SU-DHL-6 (cell line): Measurements from ENCODE around the gene GRIK3.
"Not testable (repeated sequence)": the region's sequence is repeated elsewhere in the genome, so short reads cannot be mapped to it uniquely, and the experiment has no call there.

Source experiments
- H2AFZ ChIP-seq: fragments of 200-600 bp; sonication (generic); 2 replicates; pipeline ENCODE4 v1.6.1; 2014; ENCODE audit warnings: low read depth, mild to moderate bottlenecking, moderate library complexity, mixed read lengths, antibody characterized with exemption, low read length; ENCODE audit not compliant: severe bottlenecking
- H3F3A ChIP-seq: fragments of 200-600 bp; shearing (Covaris generic); 2 replicates; pipeline ENCODE4 v1.6.0; 2016; ENCODE audit warnings: antibody characterized with exemption, mild to moderate bottlenecking; ENCODE audit not compliant: insufficient read depth
- H3K27ac ChIP-seq: fragments of 200-600 bp; sonication (generic); 2 replicates; pipeline ENCODE4 v1.5.1; 2016; ENCODE audit warnings: low read depth, mild to moderate bottlenecking, low read length, moderate library complexity, mixed read lengths
- H3K27me3 ChIP-seq: fragments of 200-600 bp; sonication (generic), shearing (Covaris generic); 2 replicates; pipeline ENCODE4 v1.6.0; 2014; ENCODE audit warnings: mild to moderate bottlenecking, low read length
- H3K36me3 ChIP-seq: fragments of 200-600 bp; sonication (generic); 2 replicates; pipeline ENCODE4 v1.6.1; 2014; ENCODE audit warnings: mild to moderate bottlenecking, low read length, mixed read lengths
- H3K4me2 ChIP-seq: fragments of 300-600, 200-600 bp; shearing (Covaris generic), sonication (generic); 2 replicates; pipeline ENCODE4 v1.6.0; 2014; ENCODE audit warnings: low read length, low read depth, mild to moderate bottlenecking; ENCODE audit not compliant: poor library complexity, severe bottlenecking
- H3K4me3 ChIP-seq: fragments of 200-600 bp; sonication (generic); 2 replicates; pipeline ENCODE4 v1.5.1; 2014; ENCODE audit warnings: antibody characterized with exemption, low read length, mild to moderate bottlenecking, mixed read lengths; ENCODE audit not compliant: insufficient read depth, poor library complexity, severe bottlenecking
- H3K79me2 ChIP-seq: fragments of 200-600 bp; sonication (generic); 2 replicates; pipeline ENCODE4 v1.6.1; 2014; ENCODE audit warnings: mild to moderate bottlenecking, low read length, moderate library complexity; ENCODE audit not compliant: insufficient read depth
- H3K9ac ChIP-seq: fragments of 200-600 bp; sonication (generic); 2 replicates; pipeline ENCODE4 v1.7.0; 2014; ENCODE audit warnings: mild to moderate bottlenecking, low read length
- H3K9me2 ChIP-seq: fragments of 200-600 bp; sonication (generic); replicated peaks from 2 replicates; pipeline ENCODE4 v1.6.1; 2014; ENCODE audit warnings: low read length; ENCODE audit not compliant: insufficient read depth
- H3K9me3 ChIP-seq: fragments of 200-600 bp; sonication (generic); 2 replicates; pipeline ENCODE4 v1.6.1; 2014; ENCODE audit warnings: low read length, mixed read lengths; ENCODE audit not compliant: insufficient read depth
- H4K20me1 ChIP-seq: fragments of 200-600 bp; sonication (generic); 2 replicates; pipeline ENCODE4 v1.6.1; 2014; ENCODE audit warnings: low read depth, mild to moderate bottlenecking, antibody characterized with exemption, low read length, moderate library complexity, mixed read lengths
- EZH2phosphoT487 ChIP-seq: fragments of 200-600 bp; sonication (generic), shearing (Covaris generic); conservative IDR thresholded peaks from 2 replicates; pipeline ENCODE4 v1.6.1; 2018; ENCODE audit warnings: mild to moderate bottlenecking, antibody characterized with exemption, low read length, moderate library complexity, mixed read lengths
- TF ChIP-seq, protein P1 (sequence below): fragments of 200-600 bp; sonication (generic); IDR thresholded peaks from one replicate; pipeline ENCODE4 v1.5.1; 2017; ENCODE audit warnings: antibody characterized with exemption, mild to moderate bottlenecking, low read length, moderate library complexity; ENCODE audit not compliant: insufficient read depth, poor library complexity, severe bottlenecking

GRIK3 gene

DNA sequence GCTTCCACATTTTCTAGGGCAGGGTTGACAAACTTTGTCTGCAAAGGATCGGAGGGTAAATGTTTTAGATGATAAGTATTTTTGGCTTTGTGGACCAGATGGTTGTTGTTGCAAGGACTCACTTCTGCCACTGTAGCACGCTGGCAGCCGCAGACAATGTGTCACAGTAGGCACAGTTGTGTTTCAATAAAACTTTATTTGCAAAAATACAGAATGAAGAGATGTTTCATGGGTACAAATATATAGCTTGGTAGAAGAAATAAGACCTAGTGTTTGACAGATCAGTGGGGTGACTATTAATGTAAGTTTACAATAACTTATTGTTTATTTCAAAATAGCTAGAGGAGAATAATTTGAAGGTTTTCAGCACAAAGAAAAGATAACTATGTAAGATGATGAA lies 127.8 kb downstream of the GRIK3 start:
- Histone ChIP-seq H3K36me3 (no peaks in the 10 kb centered on the region), H3F3A (no peaks in the 10 kb centered on the region), H3K4me2 (no peak overlapping the region), H3K9me2 (no peaks in the 10 kb centered on the region), H3K79me2 (no peaks in the 10 kb centered on the region), H4K20me1 (no peaks in the 10 kb centered on the region), H3K27me3 (no peaks in the 10 kb centered on the region), H3K9me3 (no peaks in the 10 kb centered on the region), H3K9ac (no peak overlapping the region), H3K27ac (no peak overlapping the region), H2AFZ (no peak overlapping the region), H3K4me3 (no peak overlapping the region)
- TF ChIP-seq, protein P1, sequence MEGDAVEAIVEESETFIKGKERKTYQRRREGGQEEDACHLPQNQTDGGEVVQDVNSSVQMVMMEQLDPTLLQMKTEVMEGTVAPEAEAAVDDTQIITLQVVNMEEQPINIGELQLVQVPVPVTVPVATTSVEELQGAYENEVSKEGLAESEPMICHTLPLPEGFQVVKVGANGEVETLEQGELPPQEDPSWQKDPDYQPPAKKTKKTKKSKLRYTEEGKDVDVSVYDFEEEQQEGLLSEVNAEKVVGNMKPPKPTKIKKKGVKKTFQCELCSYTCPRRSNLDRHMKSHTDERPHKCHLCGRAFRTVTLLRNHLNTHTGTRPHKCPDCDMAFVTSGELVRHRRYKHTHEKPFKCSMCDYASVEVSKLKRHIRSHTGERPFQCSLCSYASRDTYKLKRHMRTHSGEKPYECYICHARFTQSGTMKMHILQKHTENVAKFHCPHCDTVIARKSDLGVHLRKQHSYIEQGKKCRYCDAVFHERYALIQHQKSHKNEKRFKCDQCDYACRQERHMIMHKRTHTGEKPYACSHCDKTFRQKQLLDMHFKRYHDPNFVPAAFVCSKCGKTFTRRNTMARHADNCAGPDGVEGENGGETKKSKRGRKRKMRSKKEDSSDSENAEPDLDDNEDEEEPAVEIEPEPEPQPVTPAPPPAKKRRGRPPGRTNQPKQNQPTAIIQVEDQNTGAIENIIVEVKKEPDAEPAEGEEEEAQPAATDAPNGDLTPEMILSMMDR = no peak
- no peak for TF ChIP-seq EZH2phosphoT487

DNA sequence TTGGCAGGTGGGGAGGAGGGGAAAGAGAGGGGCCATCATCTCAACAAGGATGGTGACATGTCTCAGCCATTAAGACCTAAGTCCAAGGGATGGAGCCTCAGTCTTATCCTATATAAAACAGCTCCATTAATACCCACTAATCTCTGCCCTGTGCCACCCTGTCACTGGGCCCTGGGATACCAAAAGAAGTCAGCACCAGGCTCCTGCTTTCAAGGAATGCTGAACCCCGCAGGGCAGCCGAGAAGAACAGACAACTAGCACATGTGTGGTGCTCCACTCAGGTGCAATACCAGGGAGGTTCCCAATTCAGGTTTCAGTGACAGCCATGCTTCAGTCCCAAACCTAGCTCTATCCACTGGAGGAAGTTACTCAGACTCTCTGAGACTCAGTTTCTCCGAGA lies 128.4 kb downstream of the GRIK3 start:
- Histone ChIP-seq H3K9ac (no peak overlapping the region), H2AFZ (no peak overlapping the region), H3K4me2 (no peak overlapping the region), H3K27me3 (no peaks in the 10 kb centered on the region), H3K36me3 (no peaks in the 10 kb centered on the region; the same call in 1 of the 2 replicates), H4K20me1 (no peaks in the 10 kb centered on the region), H3K9me2 (no peaks in the 10 kb centered on the region), H3K79me2 (no peaks in the 10 kb centered on the region), H3K9me3 (no peaks in the 10 kb centered on the region), H3F3A (no peaks in the 10 kb centered on the region), H3K27ac (no peak overlapping the region), H3K4me3 (no peak overlapping the region)
- TF ChIP-seq EZH2phosphoT487 = no peak
- TF ChIP-seq, protein P1 = no peak

GRCh38 chr1:36900128-36900527 lies 134.2 kb downstream of the GRIK3 start:
- Histone ChIP-seq H3K9me2 (no peaks in the 10 kb centered on the region), H3K27ac (no peak overlapping the region), H3K9ac (no peak overlapping the region), H3F3A (no peaks in the 10 kb centered on the region), H3K4me3 (no peak overlapping the region), H4K20me1 (no peaks in the 10 kb centered on the region), H2AFZ (no peak overlapping the region), H3K9me3 (peaks cover 11% of the 10 kb centered on the region; the same call in 1 of the 2 replicates), H3K27me3 (no peaks in the 10 kb centered on the region), H3K79me2 (no peaks in the 10 kb centered on the region), H3K36me3 (peaks cover 3% of the 10 kb centered on the region; the same call in 1 of the 2 replicates), H3K4me2 (no peak overlapping the region)
- TF ChIP-seq, protein P1 = no peak
- TF ChIP-seq EZH2phosphoT487 = no peak

GRCh38 chr1:36897813-36898212 lies 136.5 kb downstream of the GRIK3 start:
- H3K9ac ChIP-seq, H3K4me3 ChIP-seq, H3K36me3 ChIP-seq, H3K27ac ChIP-seq, H3F3A ChIP-seq, H3K9me2 ChIP-seq, H3K4me2 ChIP-seq, H4K20me1 ChIP-seq, H3K27me3 ChIP-seq, H2AFZ ChIP-seq, H3K79me2 ChIP-seq: not testable (repeated sequence)
- peaks cover 11% of the 10 kb centered on the region; the same call in 1 of the 2 replicates for H3K9me3 ChIP-seq
